ENCODE results near the gene CKS1B. TPM values are rescaled to one million over a fixed set of nuclear protein-coding genes. Genes with fewer than 3 reads are reported as not detected.

The CKS1B gene
- total RNA-seq, 2 donors from 2014 or later, result 22.5 to 23.4 TPM

GRCh38 chr1:154944401-154945159 lies 29.9 kb upstream of the CKS1B start:
- no peak for DNase-seq (ENCODE audit: low spot score)
- intact Hi-C loops (cut with DNase I), result no loop called here

- intact Hi-C loops (cut with DNase I), result no loop called here
Observed at GRCh38 chr1:154945160-154945961, 29.1 kb upstream of the CKS1B start.

GRCh38 chr1:154945962-154946850 lies 28.3 kb upstream of the CKS1B start:
- no peak for DNase-seq (ENCODE audit: low spot score)

More at GRCh38 chr1:154945160-154945961, 29.1 kb upstream of the CKS1B start:
- DNase-seq (ENCODE audit: low spot score), result no peak

GRCh38 chr1:154948079-154948478 lies 26.4 kb upstream of the CKS1B start:
- intact Hi-C loops (cut with DNase I), result no loop called here
- no peak for DNase-seq (ENCODE audit: low spot score)

More at GRCh38 chr1:154945962-154946850, 28.3 kb upstream of the CKS1B start:
- intact Hi-C loops (cut with DNase I), result no loop called here

- intact Hi-C loops (cut with DNase I), result no loop called here
- DNase-seq (ENCODE audit: low spot score), result no peak
Observed at GRCh38 chr1:154951901-154952657, 22.4 kb upstream of the CKS1B start.

GRCh38 chr1:154952664-154953063 lies 21.8 kb upstream of the CKS1B start:
- intact Hi-C loops (cut with DNase I), result no loop called here
- no peak for DNase-seq (ENCODE audit: low spot score)

- intact Hi-C loops (cut with DNase I), result loop anchor here in 1 of 2 donors (1.0 kb wide), 1 partner anchor 49 kb away; the partner anchor contains the start of gene ZBTB7B
- no peak for DNase-seq (ENCODE audit: low spot score)
Observed at GRCh38 chr1:154953611-154954038, 20.9 kb upstream of the CKS1B start.

- intact Hi-C loops (cut with DNase I), result loop anchor here in 1 of 2 donors (1.0 kb wide), 1 partner anchor 48 kb away; the partner anchor contains the start of gene ZBTB7B
- DNase-seq (ENCODE audit: low spot score), result no peak
Observed at GRCh38 chr1:154954541-154954940, 19.9 kb upstream of the CKS1B start.

GRCh38 chr1:154955039-154955717 lies 19.3 kb upstream of the CKS1B start:
- no peak for DNase-seq (ENCODE audit: low spot score)
- intact Hi-C loops (cut with DNase I), result no loop called here

- no peak for DNase-seq (ENCODE audit: low spot score)
- intact Hi-C loops (cut with DNase I), result no loop called here
Observed at GRCh38 chr1:154955718-154956543, 18.6 kb upstream of the CKS1B start, which contains the start of gene PBXIP1. TSS of gene PBXIP1 (minus strand) at chr1:154956099. CDS start at chr1:154953721, 2,378 bp downstream.

GRCh38 chr1:154956544-154956941 lies 17.9 kb upstream of the CKS1B start:
- intact Hi-C loops (cut with DNase I), result no loop called here
- no peak for DNase-seq (ENCODE audit: low spot score)

- intact Hi-C loops (cut with DNase I), result no loop called here
- no peak for DNase-seq (ENCODE audit: low spot score)
Observed at GRCh38 chr1:154957091-154957657, 17.3 kb upstream of the CKS1B start.

- intact Hi-C loops (cut with DNase I), result no loop called here
- DNase-seq (ENCODE audit: low spot score), result no peak
Observed at GRCh38 chr1:154958036-154958435, 16.4 kb upstream of the CKS1B start.

- DNase-seq (ENCODE audit: low spot score), result no peak
- intact Hi-C loops (cut with DNase I), result no loop called here
Observed at GRCh38 chr1:154958681-154959425, 15.6 kb upstream of the CKS1B start.

- intact Hi-C loops (cut with DNase I), result no loop called here
- no peak for DNase-seq (ENCODE audit: low spot score)
Observed at GRCh38 chr1:154959426-154959780, 15.1 kb upstream of the CKS1B start.

GRCh38 chr1:154960446-154961136 lies 13.9 kb upstream of the CKS1B start:
- no peak for DNase-seq (ENCODE audit: low spot score)
- intact Hi-C loops (cut with DNase I), result loop anchor here in 1 of 2 donors (5.0 kb wide), 1 partner anchor 47 kb away; no protein-coding TSS in a partner anchor

Data from posterior vena cava (tissue), 2 donors.